ENCODE results near the gene ANAPC1. TPM values are rescaled to one million over a fixed set of nuclear protein-coding genes. Genes with fewer than 3 reads are reported as not detected.
"Not testable (repeated sequence)": the region's sequence is repeated elsewhere in the genome, so short reads cannot be mapped to it uniquely, and the experiment has no call there.

Gene ANAPC1
- total and polyA plus RNA-seq, 9 donors: 15.9 to 24.0 (median 18.2) TPM

GRCh38 chr2:111919365-111919764, 35.4 kb upstream of the ANAPC1 start:
- 46% methylated on average over 2 of the region's 2 CpGs for WGBS (ENCODE audit: insufficient coverage)
- no peak overlapping the region for H3K27ac ChIP-seq (ENCODE audit: low read length)
- no peak for DNase-seq

GRCh38 chr2:111918383-111918806, 34.4 kb upstream of the ANAPC1 start:
- 50% methylated on average over 1 of the region's 1 CpG for WGBS (ENCODE audit: insufficient coverage)
- Histone ChIP-seq H3K27me3 (ENCODE audit: control insufficient read depth, insufficient read depth, low read length) (no peaks in the 10 kb centered on the region), H3K9me3 (replicated peaks; ENCODE audit: control insufficient read depth, low read depth, low read length) (no peaks in the 10 kb centered on the region), H3K4me3 (ENCODE audit: low read length) (no peak overlapping the region), H3K27ac (ENCODE audit: low read length) (peak overlapping the region; percentile 6), H3K36me3 (ENCODE audit: control insufficient read depth, insufficient read depth, low read length) (no peaks in the 10 kb centered on the region), H3K4me1 (ENCODE audit: control insufficient read depth, insufficient read depth, low read length) (peaks cover 13% of the 10 kb centered on the region)
- peak; percentile 96 for DNase-seq

More at GRCh38 chr2:111919365-111919764, 35.4 kb upstream of the ANAPC1 start:
- Histone ChIP-seq H3K4me3 (ENCODE audit: low read length) (no peak overlapping the region), H3K36me3 (ENCODE audit: control insufficient read depth, insufficient read depth, low read length) (no peaks in the 10 kb centered on the region), H3K27me3 (ENCODE audit: control insufficient read depth, insufficient read depth, low read length) (no peaks in the 10 kb centered on the region), H3K4me1 (ENCODE audit: control insufficient read depth, insufficient read depth, low read length) (peaks cover 13% of the 10 kb centered on the region), H3K9me3 (replicated peaks; ENCODE audit: control insufficient read depth, low read depth, low read length) (no peaks in the 10 kb centered on the region)

- WGBS (ENCODE audit: insufficient coverage): 100% methylated on average over 1 of the region's 3 CpGs
- no peaks in the 10 kb centered on the region for H3K9me3 ChIP-seq (replicated peaks; ENCODE audit: control insufficient read depth, low read depth, low read length)
- no peak overlapping the region for H3K27ac ChIP-seq (ENCODE audit: low read length)
- DNase-seq: no peak
- no peaks in the 10 kb centered on the region for H3K27me3 ChIP-seq (ENCODE audit: control insufficient read depth, insufficient read depth, low read length)
- H3K36me3 ChIP-seq (ENCODE audit: control insufficient read depth, insufficient read depth, low read length): no peaks in the 10 kb centered on the region
- no peak overlapping the region for H3K4me3 ChIP-seq (ENCODE audit: low read length)
- peaks cover 3% of the 10 kb centered on the region for H3K4me1 ChIP-seq (ENCODE audit: control insufficient read depth, insufficient read depth, low read length)
These were observed 33.1 kb upstream of the ANAPC1 start for GRCh38 chr2:111917106-111917505.

- DNase-seq: no peak
- Histone ChIP-seq H3K36me3 (ENCODE audit: control insufficient read depth, insufficient read depth, low read length) (no peaks in the 10 kb centered on the region), H3K4me3 (ENCODE audit: low read length) (no peak overlapping the region), H3K27me3 (ENCODE audit: control insufficient read depth, insufficient read depth, low read length) (no peaks in the 10 kb centered on the region), H3K27ac (ENCODE audit: low read length) (no peak overlapping the region), H3K4me1 (ENCODE audit: control insufficient read depth, insufficient read depth, low read length) (no peaks in the 10 kb centered on the region), H3K9me3 (replicated peaks; ENCODE audit: control insufficient read depth, low read depth, low read length) (no peaks in the 10 kb centered on the region)
- no CpG with 5 or more reads among the region's 2 CpGs for WGBS (ENCODE audit: insufficient coverage)
These were observed 28.6 kb upstream of the ANAPC1 start for GRCh38 chr2:111912547-111912946.

- not testable (repeated sequence) for DNase-seq; H3K27me3 ChIP-seq (ENCODE audit: control insufficient read depth, insufficient read depth, low read length); H3K4me3 ChIP-seq (ENCODE audit: low read length); H3K9me3 ChIP-seq (replicated peaks; ENCODE audit: control insufficient read depth, low read depth, low read length); H3K36me3 ChIP-seq (ENCODE audit: control insufficient read depth, insufficient read depth, low read length); H3K4me1 ChIP-seq (ENCODE audit: control insufficient read depth, insufficient read depth, low read length); H3K27ac ChIP-seq (ENCODE audit: low read length)
- WGBS (ENCODE audit: insufficient coverage): 100% methylated on average over 1 of the region's 7 CpGs
These were observed 27.4 kb upstream of the ANAPC1 start for GRCh38 chr2:111911295-111911977.

- no CpG with 5 or more reads among the region's 2 CpGs for WGBS (ENCODE audit: insufficient coverage)
- H3K36me3 ChIP-seq (ENCODE audit: control insufficient read depth, insufficient read depth, low read length): no peaks in the 10 kb centered on the region
- no peak overlapping the region for H3K27ac ChIP-seq (ENCODE audit: low read length)
- DNase-seq: no peak
- no peaks in the 10 kb centered on the region for H3K4me1 ChIP-seq (ENCODE audit: control insufficient read depth, insufficient read depth, low read length)
- H3K9me3 ChIP-seq (replicated peaks; ENCODE audit: control insufficient read depth, low read depth, low read length): no peaks in the 10 kb centered on the region
- H3K4me3 ChIP-seq (ENCODE audit: low read length): no peak overlapping the region
- H3K27me3 ChIP-seq (ENCODE audit: control insufficient read depth, insufficient read depth, low read length): no peaks in the 10 kb centered on the region
These were observed 26.8 kb upstream of the ANAPC1 start for GRCh38 chr2:111910609-111911277.

- not testable (repeated sequence) for H3K27me3 ChIP-seq (ENCODE audit: control insufficient read depth, insufficient read depth, low read length); H3K27ac ChIP-seq (ENCODE audit: low read length); H3K4me3 ChIP-seq (ENCODE audit: low read length); H3K36me3 ChIP-seq (ENCODE audit: control insufficient read depth, insufficient read depth, low read length); H3K4me1 ChIP-seq (ENCODE audit: control insufficient read depth, insufficient read depth, low read length); DNase-seq; H3K9me3 ChIP-seq (replicated peaks; ENCODE audit: control insufficient read depth, low read depth, low read length)
- 80% methylated on average over 1 of the region's 4 CpGs for WGBS (ENCODE audit: insufficient coverage)
These were observed 26.0 kb upstream of the ANAPC1 start for GRCh38 chr2:111909997-111910396.

- Histone ChIP-seq H3K4me1 (ENCODE audit: control insufficient read depth, insufficient read depth, low read length) (peaks cover 3% of the 10 kb centered on the region), H3K36me3 (ENCODE audit: control insufficient read depth, insufficient read depth, low read length) (no peaks in the 10 kb centered on the region), H3K27me3 (ENCODE audit: control insufficient read depth, insufficient read depth, low read length) (no peaks in the 10 kb centered on the region), H3K4me3 (ENCODE audit: low read length) (no peak overlapping the region), H3K27ac (ENCODE audit: low read length) (no peak overlapping the region), H3K9me3 (replicated peaks; ENCODE audit: control insufficient read depth, low read depth, low read length) (no peaks in the 10 kb centered on the region)
- WGBS (ENCODE audit: insufficient coverage): 48% methylated on average over 3 of the region's 3 CpGs
- DNase-seq: no peak
These were observed 25.1 kb upstream of the ANAPC1 start for GRCh38 chr2:111909079-111909478.

GRCh38 chr2:111908578-111908977, 24.6 kb upstream of the ANAPC1 start:
- Histone ChIP-seq H3K36me3 (ENCODE audit: control insufficient read depth, insufficient read depth, low read length) (no peaks in the 10 kb centered on the region), H3K27me3 (ENCODE audit: control insufficient read depth, insufficient read depth, low read length) (no peaks in the 10 kb centered on the region), H3K9me3 (replicated peaks; ENCODE audit: control insufficient read depth, low read depth, low read length) (no peaks in the 10 kb centered on the region), H3K4me3 (ENCODE audit: low read length) (no peak overlapping the region), H3K27ac (ENCODE audit: low read length) (no peak overlapping the region), H3K4me1 (ENCODE audit: control insufficient read depth, insufficient read depth, low read length) (peaks cover 3% of the 10 kb centered on the region)
- DNase-seq: no peak
- WGBS (ENCODE audit: insufficient coverage): no CpG with 5 or more reads among the region's 1 CpG

- DNase-seq: peak; percentile 66
- no peaks in the 10 kb centered on the region for H3K9me3 ChIP-seq (replicated peaks; ENCODE audit: control insufficient read depth, low read depth, low read length)
- H3K27me3 ChIP-seq (ENCODE audit: control insufficient read depth, insufficient read depth, low read length): no peaks in the 10 kb centered on the region
- WGBS (ENCODE audit: insufficient coverage): no CpG with 5 or more reads among the region's 4 CpGs
- H3K4me1 ChIP-seq (ENCODE audit: control insufficient read depth, insufficient read depth, low read length): peaks cover 5% of the 10 kb centered on the region
- H3K27ac ChIP-seq (ENCODE audit: low read length): no peak overlapping the region
- H3K36me3 ChIP-seq (ENCODE audit: control insufficient read depth, insufficient read depth, low read length): no peaks in the 10 kb centered on the region
- H3K4me3 ChIP-seq (ENCODE audit: low read length): no peak overlapping the region
These were observed 22.2 kb upstream of the ANAPC1 start for GRCh38 chr2:111905990-111906735.
